AG10803 (cell line): ENCODE results near the gene ALKBH3.

Source experiments
- DNase-seq: peaks from one replicate; pipeline ENCODE4 v3.0.0; 2010; ENCODE audit warnings: low read depth
- H3K4me3 ChIP-seq: 2 replicates; pipeline ENCODE4 v1.5.1; 2011; ENCODE audit warnings: mild to moderate bottlenecking, low read length, control low read depth
- CTCF ChIP-seq: conservative IDR thresholded peaks from 2 replicates; pipeline ENCODE4 v1.5.1; 2011; ENCODE audit warnings: mild to moderate bottlenecking, low read length, control low read depth, inconsistent platforms

ALKBH3 gene

DNA sequence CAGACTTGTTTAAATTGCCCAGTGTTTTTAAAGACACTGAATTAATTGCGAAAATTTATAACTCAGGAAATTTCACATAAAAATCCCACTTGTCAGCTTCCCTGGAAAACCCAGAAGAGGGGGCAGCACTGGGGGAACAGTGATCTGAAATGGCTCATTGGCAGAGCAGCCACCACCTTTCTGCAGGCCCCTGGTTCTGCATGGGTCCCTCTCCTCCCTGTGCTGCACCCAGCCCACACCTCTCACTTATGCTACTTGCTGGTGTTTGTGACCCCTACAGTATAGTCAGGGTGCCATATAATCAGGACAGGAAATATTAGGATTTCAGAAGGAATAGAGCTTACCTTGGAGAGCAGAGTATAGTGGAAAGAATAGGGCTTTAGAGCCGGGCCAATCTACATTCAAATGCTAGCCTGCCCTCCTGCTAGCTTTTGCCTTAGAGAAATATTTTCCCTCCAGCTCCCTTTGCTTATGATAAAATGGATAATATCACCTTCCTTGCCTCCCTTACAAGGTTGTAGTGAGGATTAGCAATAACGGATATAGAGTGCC is 33.3 kb downstream of the ALKBH3 start:
- no peak for DNase-seq
- no peak overlapping the region for H3K4me3 ChIP-seq
- no peak for TF ChIP-seq CTCF

DNA sequence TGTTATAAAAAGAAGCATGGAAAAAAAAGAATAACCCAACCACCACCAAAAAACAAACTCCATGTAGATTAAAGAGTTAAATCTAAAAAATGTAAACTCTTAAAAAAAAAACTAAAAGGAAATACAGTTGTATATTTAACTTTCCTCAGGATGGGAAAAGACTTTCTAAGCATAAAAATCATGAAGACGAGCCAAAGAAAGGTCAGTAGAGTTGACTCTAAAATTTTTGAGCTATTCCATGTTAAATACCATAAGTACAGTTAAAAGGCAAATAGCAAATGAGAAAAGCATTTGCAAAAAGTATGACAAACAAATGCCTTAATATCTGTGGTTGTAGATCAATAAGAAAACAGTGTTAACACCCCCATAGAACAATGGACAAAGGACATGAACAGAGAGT is 33.8 kb downstream of the ALKBH3 start:
- TF ChIP-seq CTCF, result no peak
- H3K4me3 ChIP-seq, result no peak overlapping the region
- no peak for DNase-seq

DNA sequence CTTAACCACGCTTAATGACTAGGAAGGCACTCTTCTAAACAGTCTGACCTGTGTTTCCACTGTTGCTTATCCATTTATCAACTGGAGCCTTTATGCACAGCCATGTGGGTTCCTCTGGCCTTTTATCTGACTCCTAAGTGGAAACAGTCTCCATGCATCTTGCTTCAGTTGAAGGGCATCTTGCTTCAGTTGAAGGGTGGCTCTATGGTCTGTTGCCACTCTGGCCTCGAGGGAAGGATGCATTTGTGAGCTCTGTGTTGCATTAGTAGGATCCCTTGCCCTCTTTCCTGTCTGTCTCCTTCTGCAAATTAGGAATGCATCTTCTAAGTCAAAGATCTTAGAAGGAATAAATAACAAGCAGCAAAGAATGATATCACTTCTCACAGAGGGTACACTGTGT is 36.0 kb downstream of the ALKBH3 start:
- no peak for TF ChIP-seq CTCF

GRCh38 chr11:43917851-43918250 is 37.2 kb downstream of the ALKBH3 start:
- DNase-seq, result no peak
- no peak for TF ChIP-seq CTCF
- no peak overlapping the region for H3K4me3 ChIP-seq

More for the DNA sequence above, 36.0 kb downstream of the ALKBH3 start:
- H3K4me3 ChIP-seq, result no peak overlapping the region
- no peak for DNase-seq

DNA sequence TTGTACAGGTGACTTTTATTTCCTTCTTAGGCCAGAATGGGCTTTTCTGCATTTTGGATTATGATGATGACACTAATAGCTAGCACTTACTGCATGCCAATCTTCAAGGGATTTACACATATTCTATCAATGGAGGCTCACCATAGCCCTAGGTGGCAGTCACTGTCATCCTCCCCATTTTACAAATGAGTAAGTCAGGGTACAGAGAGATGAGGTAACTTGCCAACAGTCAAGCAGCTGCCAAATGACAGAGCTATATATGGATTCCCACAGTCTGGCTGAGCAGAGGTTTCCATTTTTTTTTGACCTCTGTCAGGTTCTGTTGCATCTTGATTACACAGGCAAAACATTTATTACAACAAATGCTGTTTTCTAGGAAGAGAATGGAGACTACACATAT is 38.0 kb downstream of the ALKBH3 start:
- no peak for TF ChIP-seq CTCF
- H3K4me3 ChIP-seq, result no peak overlapping the region

DNA sequence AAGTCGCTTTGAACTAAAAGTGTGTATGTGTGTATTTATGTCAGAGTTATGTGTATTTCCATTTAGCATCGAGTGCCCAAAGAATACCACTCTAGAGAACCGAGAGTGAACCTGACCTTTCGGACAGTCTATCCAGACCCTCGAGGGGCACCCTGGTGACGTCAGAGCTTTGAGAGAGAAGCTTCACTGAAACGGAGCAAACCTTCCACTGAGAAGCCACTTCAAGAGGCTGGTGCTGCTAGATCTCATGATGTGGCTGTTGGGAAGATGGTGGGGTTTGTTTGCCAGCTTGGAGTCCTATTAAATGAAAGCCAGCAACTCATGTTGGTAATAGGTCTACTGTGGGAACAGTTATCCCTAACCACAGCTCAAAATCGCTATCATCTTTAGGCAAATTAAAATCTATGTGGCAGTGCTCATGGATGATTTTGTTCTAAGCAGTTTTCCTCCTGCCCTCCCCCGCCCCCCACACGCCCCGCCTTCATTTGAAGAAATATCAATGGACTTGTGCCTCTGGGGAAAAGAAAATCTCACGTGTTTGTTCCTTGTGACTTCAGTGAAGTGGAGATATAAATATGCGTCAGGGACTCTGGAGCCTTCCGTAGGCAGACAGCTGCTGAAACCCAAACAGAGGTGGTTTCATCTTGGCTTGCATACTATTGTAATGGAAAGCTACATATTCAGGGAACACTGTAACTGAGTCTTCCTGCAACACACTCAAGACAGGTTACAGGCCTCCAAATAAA is 39.4 kb downstream of the ALKBH3 start:
- TF ChIP-seq CTCF, result no peak
- DNase-seq, result no peak
- no peak overlapping the region for H3K4me3 ChIP-seq

More for the DNA sequence above, 38.0 kb downstream of the ALKBH3 start:
- no peak for DNase-seq
